ELF-1 (cell line): ENCODE measurements around the gene CROCC2.

ENCODE experiments used
- DNase-seq: peaks from one replicate; pipeline ENCODE4 v3.0.0-alpha.2; 2016; ENCODE audit warnings: low read depth, low spot score

Gene CROCC2

GRCh38 chr2:240906141-240906910, at the start of gene CROCC2:
CROCC2 (plus strand) TSS chr2:240906336; CDS start chr2:240906514, 178 bp downstream.
- no peak for DNase-seq

GRCh38 chr2:240857039-240858008, 48.8 kb upstream of the CROCC2 start:
- DNase-seq, result no peak

- DNase-seq, result no peak
These were observed 47.8 kb upstream of the CROCC2 start for GRCh38 chr2:240858321-240858720.

- no peak for DNase-seq
These were observed 47.3 kb upstream of the CROCC2 start for GRCh38 chr2:240858871-240859270.

GRCh38 chr2:240861547-240861946, 44.6 kb upstream of the CROCC2 start:
- no peak for DNase-seq

GRCh38 chr2:240864475-240864874, 41.7 kb upstream of the CROCC2 start:
- DNase-seq, result no peak

GRCh38 chr2:240865391-240865790, 40.7 kb upstream of the CROCC2 start:
- DNase-seq, result no peak

GRCh38 chr2:240868286-240869108, 37.6 kb upstream of the CROCC2 start, which contains the start of gene AGXT:
AGXT (plus strand) TSS chr2:240868824; CDS start chr2:240868866, 42 bp downstream.
- peak; percentile 19 for DNase-seq

GRCh38 chr2:240869109-240869955, 36.8 kb upstream of the CROCC2 start:
- no peak for DNase-seq

GRCh38 chr2:240869956-240870875, 35.9 kb upstream of the CROCC2 start:
- DNase-seq, result no peak

GRCh38 chr2:240871071-240871958, 34.8 kb upstream of the CROCC2 start:
- DNase-seq, result no peak

- DNase-seq, result no peak
These were observed 33.6 kb upstream of the CROCC2 start for GRCh38 chr2:240872317-240873097.

- DNase-seq, result no peak
These were observed 32.9 kb upstream of the CROCC2 start for GRCh38 chr2:240873098-240873788.

GRCh38 chr2:240873805-240874714, 32.1 kb upstream of the CROCC2 start:
- DNase-seq, result no peak

- DNase-seq, result no peak
These were observed 31.4 kb upstream of the CROCC2 start for GRCh38 chr2:240874715-240875227.
